MM.1S (cell line): ENCODE measurements around the gene KRT80.

Experiments
- EZH2 ChIP-seq: fragments of 300-600 bp; sonication (generic); optimal IDR thresholded peaks from 2 replicates; pipeline ENCODE3; 2017; ENCODE audit warnings: low read depth, mild to moderate bottlenecking, antibody characterized with exemption, low read length, mixed read lengths
- EZH2phosphoT487 ChIP-seq: fragments of 300-600 bp; sonication (generic); IDR thresholded peaks from 2 replicates; pipeline ENCODE4 v1.6.1; 2018; ENCODE audit warnings: antibody characterized with exemption, low read length
- TF ChIP-seq, protein P1 (sequence below): fragments of 300-600 bp; sonication (generic); IDR thresholded peaks from 2 replicates; pipeline ENCODE4 v1.5.1; 2016; ENCODE audit warnings: antibody characterized with exemption, low read length, mixed read lengths

DNA sequence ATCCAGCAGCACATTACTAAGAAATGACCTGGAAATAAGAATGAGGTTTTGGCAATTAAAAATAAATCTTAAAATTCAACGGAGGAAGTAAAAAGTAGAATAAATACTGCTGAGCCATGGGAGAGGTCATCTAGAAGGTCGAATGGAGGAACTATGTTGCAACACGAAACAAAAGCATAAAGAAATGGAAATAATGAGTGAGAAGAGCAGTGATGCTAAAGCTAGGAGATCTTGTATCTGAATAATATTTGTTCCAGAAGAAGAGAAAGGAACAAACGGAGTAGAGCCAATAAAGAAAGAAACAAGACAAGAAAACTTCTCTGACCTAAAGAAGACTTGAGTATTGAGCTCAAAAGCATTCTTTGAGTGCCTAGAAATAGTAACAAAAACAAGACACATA is 34.6 kb upstream of the KRT80 start:
- TF ChIP-seq, protein P1, sequence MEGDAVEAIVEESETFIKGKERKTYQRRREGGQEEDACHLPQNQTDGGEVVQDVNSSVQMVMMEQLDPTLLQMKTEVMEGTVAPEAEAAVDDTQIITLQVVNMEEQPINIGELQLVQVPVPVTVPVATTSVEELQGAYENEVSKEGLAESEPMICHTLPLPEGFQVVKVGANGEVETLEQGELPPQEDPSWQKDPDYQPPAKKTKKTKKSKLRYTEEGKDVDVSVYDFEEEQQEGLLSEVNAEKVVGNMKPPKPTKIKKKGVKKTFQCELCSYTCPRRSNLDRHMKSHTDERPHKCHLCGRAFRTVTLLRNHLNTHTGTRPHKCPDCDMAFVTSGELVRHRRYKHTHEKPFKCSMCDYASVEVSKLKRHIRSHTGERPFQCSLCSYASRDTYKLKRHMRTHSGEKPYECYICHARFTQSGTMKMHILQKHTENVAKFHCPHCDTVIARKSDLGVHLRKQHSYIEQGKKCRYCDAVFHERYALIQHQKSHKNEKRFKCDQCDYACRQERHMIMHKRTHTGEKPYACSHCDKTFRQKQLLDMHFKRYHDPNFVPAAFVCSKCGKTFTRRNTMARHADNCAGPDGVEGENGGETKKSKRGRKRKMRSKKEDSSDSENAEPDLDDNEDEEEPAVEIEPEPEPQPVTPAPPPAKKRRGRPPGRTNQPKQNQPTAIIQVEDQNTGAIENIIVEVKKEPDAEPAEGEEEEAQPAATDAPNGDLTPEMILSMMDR: no peak
- TF ChIP-seq EZH2 (no peak), EZH2phosphoT487 (no peak)
